SK-N-SH (cell line): ENCODE data around the gene CCDC14.

Experiments used
- FOXM1 ChIP-seq: IDR thresholded peaks from 2 replicates; pipeline ENCODE4 v1.4.0; 2012; ENCODE audit warnings: low read depth, mild to moderate bottlenecking
- JUND ChIP-seq: IDR thresholded peaks from 2 replicates; pipeline ENCODE4 v1.4.0; 2012
- PBX3 ChIP-seq: IDR thresholded peaks from 2 replicates; pipeline ENCODE4; 2012
- POLR2AphosphoS5 ChIP-seq: IDR thresholded peaks from 2 replicates; pipeline ENCODE4 v1.6.1; 2012; ENCODE audit warnings: low read depth, low read length
- RAD21 ChIP-seq: IDR thresholded peaks from 2 replicates; pipeline ENCODE4 v1.6.1; 2012; ENCODE audit warnings: mild to moderate bottlenecking, low read length
- SMC3 ChIP-seq: IDR thresholded peaks from 2 replicates; pipeline ENCODE4 v1.6.1; 2012; ENCODE audit warnings: low read depth, low read length, improper control_type of control experiment
- TF ChIP-seq, protein P1 (sequence below): fragments of 200-600 bp; sonication (generic); IDR thresholded peaks from 2 replicates; pipeline ENCODE4 v1.6.1; 2017; ENCODE audit warnings: antibody characterized with exemption, mild to moderate bottlenecking, moderate library complexity

DNA sequence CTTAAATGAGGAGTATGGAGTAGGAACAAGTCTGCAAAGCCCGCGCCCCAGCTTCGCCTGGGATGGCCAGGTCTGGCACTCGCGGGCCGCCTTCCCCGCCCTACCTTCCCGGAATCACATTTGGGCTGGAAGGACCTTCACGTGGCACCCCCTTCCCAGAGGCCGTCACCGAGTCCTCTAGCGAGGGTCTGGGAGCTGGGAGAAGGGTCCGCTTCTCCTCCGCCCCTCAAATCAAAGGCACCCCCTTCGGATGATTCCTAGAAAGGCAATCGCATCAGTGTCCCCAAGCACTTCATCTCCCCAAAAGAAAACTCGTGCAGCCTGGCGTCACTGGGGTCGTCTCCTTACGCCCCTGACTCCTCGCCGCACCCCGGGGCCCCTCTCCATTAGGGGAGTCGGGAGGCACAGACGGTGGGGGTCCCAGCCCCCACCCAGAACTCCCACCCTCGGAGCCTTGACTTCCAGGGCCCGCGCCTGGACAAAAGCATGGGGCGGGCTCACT, 77.3 kb downstream of the CCDC14 start:
- TF ChIP-seq PBX3 (no peak), FOXM1 (no peak), SMC3 (no peak), POLR2AphosphoS5 (no peak; the same call in 1 of the 2 replicates), JUND (no peak), RAD21 (no peak)
- TF ChIP-seq, protein P1, sequence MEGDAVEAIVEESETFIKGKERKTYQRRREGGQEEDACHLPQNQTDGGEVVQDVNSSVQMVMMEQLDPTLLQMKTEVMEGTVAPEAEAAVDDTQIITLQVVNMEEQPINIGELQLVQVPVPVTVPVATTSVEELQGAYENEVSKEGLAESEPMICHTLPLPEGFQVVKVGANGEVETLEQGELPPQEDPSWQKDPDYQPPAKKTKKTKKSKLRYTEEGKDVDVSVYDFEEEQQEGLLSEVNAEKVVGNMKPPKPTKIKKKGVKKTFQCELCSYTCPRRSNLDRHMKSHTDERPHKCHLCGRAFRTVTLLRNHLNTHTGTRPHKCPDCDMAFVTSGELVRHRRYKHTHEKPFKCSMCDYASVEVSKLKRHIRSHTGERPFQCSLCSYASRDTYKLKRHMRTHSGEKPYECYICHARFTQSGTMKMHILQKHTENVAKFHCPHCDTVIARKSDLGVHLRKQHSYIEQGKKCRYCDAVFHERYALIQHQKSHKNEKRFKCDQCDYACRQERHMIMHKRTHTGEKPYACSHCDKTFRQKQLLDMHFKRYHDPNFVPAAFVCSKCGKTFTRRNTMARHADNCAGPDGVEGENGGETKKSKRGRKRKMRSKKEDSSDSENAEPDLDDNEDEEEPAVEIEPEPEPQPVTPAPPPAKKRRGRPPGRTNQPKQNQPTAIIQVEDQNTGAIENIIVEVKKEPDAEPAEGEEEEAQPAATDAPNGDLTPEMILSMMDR, result no peak
